ENCODE results near the gene SULT2B1. TPM values are rescaled to one million over a fixed set of nuclear protein-coding genes. Genes with fewer than 3 reads are reported as not detected.
"Not testable (repeated sequence)": the region's sequence is repeated elsewhere in the genome, so short reads cannot be mapped to it uniquely, and the experiment has no call there.

SULT2B1 gene
- total and polyA plus RNA-seq, 4 donors, result 0.14 to 0.24 TPM; not detected in 2

- WGBS, result 84% methylated on average over 3 of the region's 3 CpGs
These were observed 33.8 kb upstream of the SULT2B1 start for GRCh38 chr19:48518207-48518606.

GRCh38 chr19:48519426-48519825 is 32.5 kb upstream of the SULT2B1 start:
- H3K4me1 ChIP-seq (ENCODE audit: control insufficient read depth in 4 of 4, insufficient read depth in 4 of 4, low read length in 3 of 4); DNase-seq (ENCODE audit: low spot score); H3K4me3 ChIP-seq (ENCODE audit: low read depth in 1 of 3, low read length in 3 of 3); H3K27me3 ChIP-seq (ENCODE audit: control insufficient read depth in 4 of 4, insufficient read depth in 4 of 4, low read length in 3 of 4); H3K9ac ChIP-seq (ENCODE audit: low read depth in 1 of 2, low read length in 2 of 2); H3K9me3 ChIP-seq (ENCODE audit: control insufficient read depth in 4 of 4, low read length in 3 of 4); H3K36me3 ChIP-seq (ENCODE audit: control insufficient read depth in 4 of 4, insufficient read depth in 3 of 4, low read depth in 1 of 4, low read length in 3 of 4); H3K27ac ChIP-seq (ENCODE audit: low read depth in 1 of 2, low read length in 2 of 2): not testable (repeated sequence)
- 79% methylated on average over 4 of the region's 4 CpGs for whole genome bisulfite sequencing

More at GRCh38 chr19:48518207-48518606, 33.8 kb upstream of the SULT2B1 start:
- Histone ChIP-seq H3K27ac (ENCODE audit: low read depth in 1 of 2, low read length in 2 of 2) (no peak overlapping the region), H3K27me3 (ENCODE audit: control insufficient read depth in 4 of 4, insufficient read depth in 4 of 4, low read length in 3 of 4) (no peaks in the 10 kb centered on the region), H3K9ac (ENCODE audit: low read depth in 1 of 2, low read length in 2 of 2) (no peak overlapping the region), H3K4me1 (ENCODE audit: control insufficient read depth in 4 of 4, insufficient read depth in 4 of 4, low read length in 3 of 4) (peaks cover 0 to 4% (median 1%) of the 10 kb centered on the region in 4 donors), H3K36me3 (ENCODE audit: control insufficient read depth in 4 of 4, insufficient read depth in 3 of 4, low read depth in 1 of 4, low read length in 3 of 4) (no peaks in the 10 kb centered on the region), H3K9me3 (ENCODE audit: control insufficient read depth in 4 of 4, low read length in 3 of 4) (no peaks in the 10 kb centered on the region), H3K4me3 (ENCODE audit: low read depth in 1 of 3, low read length in 3 of 3) (no peak overlapping the region)
- no peak for DNase-seq (ENCODE audit: low spot score)
- TF ChIP-seq CTCF (IDR thresholded peaks at IDR 0.05; ENCODE audit: low read depth, low read length, missing input control), result no peak
- TF ChIP-seq FOXA2 (IDR thresholded peaks at IDR 0.05), result no peak
- no peak for TF ChIP-seq RXRA (IDR thresholded peaks at IDR 0.05)
- TF ChIP-seq TAF1 (conservative IDR thresholded peaks at IDR 0.05), result no peak
- TF ChIP-seq MAX (IDR thresholded peaks at IDR 0.05), result no peak
- TF ChIP-seq EGR1 (IDR thresholded peaks at IDR 0.05; ENCODE audit: low read depth in 2 of 2), result no peak
- TF ChIP-seq JUND (IDR thresholded peaks at IDR 0.05), result no peak
- TF ChIP-seq ZBTB33 (IDR thresholded peaks at IDR 0.05), result no peak
- TF ChIP-seq SP1 (IDR thresholded peaks at IDR 0.05), result no peak

GRCh38 chr19:48520134-48520533 is 31.8 kb upstream of the SULT2B1 start:
- DNase-seq (ENCODE audit: low spot score), result no peak
- no peaks in the 10 kb centered on the region for H3K36me3 ChIP-seq (ENCODE audit: control insufficient read depth in 4 of 4, insufficient read depth in 3 of 4, low read depth in 1 of 4, low read length in 3 of 4)
- TF ChIP-seq RXRA (IDR thresholded peaks at IDR 0.05) (no peak), HNF4G (IDR thresholded peaks at IDR 0.05) (no peak), RAD21 (IDR thresholded peaks at IDR 0.05) (no peak), TAF1 (conservative IDR thresholded peaks at IDR 0.05) (no peak), YY1 (IDR thresholded peaks at IDR 0.05) (no peak), FOXA2 (IDR thresholded peaks at IDR 0.05) (no peak), EGR1 (IDR thresholded peaks at IDR 0.05; ENCODE audit: low read depth in 2 of 2) (no peak), GABPA (IDR thresholded peaks at IDR 0.05 in 1 of 2, conservative IDR thresholded peaks at IDR 0.05 in 1 of 2) (no peak)
- H3K9me3 ChIP-seq (ENCODE audit: control insufficient read depth in 4 of 4, low read length in 3 of 4), result peaks cover 0 to 10% (median 5%) of the 10 kb centered on the region in 4 donors
- H3K27ac ChIP-seq (ENCODE audit: low read depth in 1 of 2, low read length in 2 of 2), result no peak overlapping the region
- 82% methylated on average over 4 of the region's 4 CpGs for WGBS
- H3K4me3 ChIP-seq (ENCODE audit: low read depth in 1 of 3, low read length in 3 of 3), result no peak overlapping the region
- no peaks in the 10 kb centered on the region for H3K27me3 ChIP-seq (ENCODE audit: control insufficient read depth in 4 of 4, insufficient read depth in 4 of 4, low read length in 3 of 4)
- H3K9ac ChIP-seq (ENCODE audit: low read depth in 1 of 2, low read length in 2 of 2), result no peak overlapping the region
- H3K4me1 ChIP-seq (ENCODE audit: control insufficient read depth in 4 of 4, insufficient read depth in 4 of 4, low read length in 3 of 4), result no peaks in the 10 kb centered on the region

All from liver (tissue), 9 donors.